Fibroblast of skin of right biceps (primary cell): Measurements from ENCODE around the gene ANKRD44.

Experiments
- DNase-seq: peaks from one replicate; pipeline ENCODE4 v3.0.0-alpha.2; 2013

Gene ANKRD44

GRCh38 chr2:197137826-197138477, 172.6 kb downstream of the ANKRD44 start:
- no peak for DNase-seq

GRCh38 chr2:197137231-197137630, 173.3 kb downstream of the ANKRD44 start:
- DNase-seq, result peak; percentile 33

GRCh38 chr2:197136452-197136851, 174.1 kb downstream of the ANKRD44 start:
- DNase-seq, result no peak

GRCh38 chr2:197135806-197136205, 174.8 kb downstream of the ANKRD44 start:
- DNase-seq, result no peak

- DNase-seq, result no peak
Observed at GRCh38 chr2:197134206-197134605, 176.4 kb downstream of the ANKRD44 start.

GRCh38 chr2:197131558-197131855, 179.1 kb downstream of the ANKRD44 start:
- DNase-seq, result no peak

- no peak for DNase-seq
Observed at GRCh38 chr2:197130318-197130717, 180.3 kb downstream of the ANKRD44 start.

- no peak for DNase-seq
Observed at GRCh38 chr2:197128897-197129296, 181.7 kb downstream of the ANKRD44 start.

GRCh38 chr2:197128126-197128525, 182.5 kb downstream of the ANKRD44 start:
- DNase-seq, result no peak

GRCh38 chr2:197126630-197127352, 183.8 kb downstream of the ANKRD44 start:
- DNase-seq, result no peak

GRCh38 chr2:197124639-197125390, 185.8 kb downstream of the ANKRD44 start:
- no peak for DNase-seq

- peak; percentile 10 for DNase-seq
Observed at GRCh38 chr2:197122821-197123220, 187.8 kb downstream of the ANKRD44 start.

GRCh38 chr2:197121756-197122385, 188.7 kb downstream of the ANKRD44 start:
- no peak for DNase-seq

- no peak for DNase-seq
Observed at GRCh38 chr2:197121255-197121654, 189.3 kb downstream of the ANKRD44 start.

GRCh38 chr2:197116306-197116879, 194.2 kb downstream of the ANKRD44 start:
- DNase-seq, result no peak

GRCh38 chr2:197115325-197115724, 195.3 kb downstream of the ANKRD44 start:
- no peak for DNase-seq

- DNase-seq, result peak; percentile 35
Observed at GRCh38 chr2:197113275-197113711, 197.3 kb downstream of the ANKRD44 start.

- no peak for DNase-seq
Observed at GRCh38 chr2:197109326-197109725, 201.3 kb downstream of the ANKRD44 start.

- peak; percentile 56 for DNase-seq
Observed at GRCh38 chr2:197108758-197109157, 201.8 kb downstream of the ANKRD44 start.

GRCh38 chr2:197107291-197108269, 203.0 kb downstream of the ANKRD44 start:
- DNase-seq, result peak; percentile 16

- DNase-seq, result no peak
Observed at GRCh38 chr2:197103363-197103762, 207.2 kb downstream of the ANKRD44 start.

GRCh38 chr2:197102231-197102630, 208.3 kb downstream of the ANKRD44 start:
- no peak for DNase-seq
